Nephron progenitor cell (in vitro differentiated cells): ENCODE measurements around the gene PF4V1.

Experiments used
- DNase-seq: peaks from one replicate; pipeline ENCODE4 v3.0.0; 2021
- H3K27ac Mint-ChIP-seq: 2 replicates; pipeline ENCODE4 v1.8.0; 2021; ENCODE audit warnings: mild to moderate bottlenecking, moderate library complexity, mixed read lengths
- H3K27me3 Mint-ChIP-seq: 2 replicates; pipeline ENCODE4 v1.8.0; 2021; ENCODE audit warnings: mild to moderate bottlenecking, low read depth, mixed read lengths; ENCODE audit not compliant: poor library complexity
- H3K36me3 Mint-ChIP-seq: 2 replicates; pipeline ENCODE4 v1.8.0; 2021; ENCODE audit warnings: low read depth, mixed read lengths
- H3K4me1 Mint-ChIP-seq: 2 replicates; pipeline ENCODE4 v1.8.0; 2021; ENCODE audit warnings: mixed read lengths
- H3K4me3 Mint-ChIP-seq: 2 replicates; pipeline ENCODE4 v1.8.0; 2021; ENCODE audit warnings: mild to moderate bottlenecking, moderate library complexity, mixed read lengths
- H3K9me3 Mint-ChIP-seq: 2 replicates; pipeline ENCODE4 v1.8.0; 2021; ENCODE audit warnings: mild to moderate bottlenecking, moderate library complexity, mixed read lengths
- CTCF ChIP-seq: fragments of 200-600 bp; sonication (generic); IDR thresholded peaks from 2 replicates; pipeline ENCODE4 v1.5.0; 2021; ENCODE audit warnings: antibody characterized with exemption

Gene PF4V1

GRCh38 chr4:73891326-73891725 is 38.2 kb downstream of the PF4V1 start:
- Mint-ChIP-seq H3K27me3 (peaks cover 7% of the 10 kb centered on the region), H3K27ac (no peak overlapping the region), H3K9me3 (no peaks in the 10 kb centered on the region), H3K4me3 (no peak overlapping the region), H3K4me1 (no peaks in the 10 kb centered on the region), H3K36me3 (no peaks in the 10 kb centered on the region)
- DNase-seq, result no peak
- TF ChIP-seq CTCF, result no peak

GRCh38 chr4:73891739-73892405 is 38.8 kb downstream of the PF4V1 start:
- Mint-ChIP-seq H3K9me3 (no peaks in the 10 kb centered on the region), H3K36me3 (no peaks in the 10 kb centered on the region), H3K27ac (no peak overlapping the region), H3K27me3 (peaks cover 7% of the 10 kb centered on the region), H3K4me3 (no peak overlapping the region), H3K4me1 (no peaks in the 10 kb centered on the region)
- no peak for DNase-seq
- no peak for TF ChIP-seq CTCF

GRCh38 chr4:73892966-73893365 is 39.9 kb downstream of the PF4V1 start:
- Mint-ChIP-seq H3K27ac (no peak overlapping the region), H3K4me3 (no peak overlapping the region), H3K9me3 (no peaks in the 10 kb centered on the region), H3K27me3 (peaks cover 7% of the 10 kb centered on the region), H3K4me1 (no peaks in the 10 kb centered on the region), H3K36me3 (no peaks in the 10 kb centered on the region)
- no peak for DNase-seq
- TF ChIP-seq CTCF, result no peak

- H3K27me3 Mint-ChIP-seq, result peaks cover 7% of the 10 kb centered on the region
- DNase-seq, result no peak
- no peak overlapping the region for H3K27ac Mint-ChIP-seq
- no peaks in the 10 kb centered on the region for H3K9me3 Mint-ChIP-seq
- no peak for TF ChIP-seq CTCF
- no peaks in the 10 kb centered on the region for H3K4me1 Mint-ChIP-seq
- no peak overlapping the region for H3K4me3 Mint-ChIP-seq
- H3K36me3 Mint-ChIP-seq, result no peaks in the 10 kb centered on the region
These were observed 40.9 kb downstream of the PF4V1 start for GRCh38 chr4:73894001-73894400.

GRCh38 chr4:73895201-73896175 is 42.4 kb downstream of the PF4V1 start:
- no peak overlapping the region for H3K27ac Mint-ChIP-seq
- peaks cover 3% of the 10 kb centered on the region for H3K27me3 Mint-ChIP-seq
- no peaks in the 10 kb centered on the region for H3K36me3 Mint-ChIP-seq
- no peak for DNase-seq
- no peaks in the 10 kb centered on the region for H3K4me1 Mint-ChIP-seq
- no peak for TF ChIP-seq CTCF
- H3K4me3 Mint-ChIP-seq, result no peak overlapping the region
- H3K9me3 Mint-ChIP-seq, result no peaks in the 10 kb centered on the region
